HG03575 (cell line): ENCODE data around the gene BLACAT1.
"Not testable (repeated sequence)": the region's sequence is repeated elsewhere in the genome, so short reads cannot be mapped to it uniquely, and the experiment has no call there.

Experiments
- ATAC-seq: cut with Tn5 transposase; IDR thresholded peaks from one replicate; pipeline ENCODE4 v1.9.1; 2021; ENCODE audit not compliant: unreplicated experiment, insufficient number of reproducible peaks, low FRiP score; ENCODE audit errors: extremely low read depth

Gene BLACAT1

GRCh38 chr1:205429762-205430695 lies 25.8 kb downstream of the BLACAT1 start:
- ATAC-seq = no peak

GRCh38 chr1:205424901-205425600 lies 30.8 kb downstream of the BLACAT1 start:
- ATAC-seq = no peak

- no peak for ATAC-seq
Measured at GRCh38 chr1:205423814-205424399, 31.9 kb downstream of the BLACAT1 start.

- no peak for ATAC-seq
Measured at GRCh38 chr1:205422993-205423642, 32.7 kb downstream of the BLACAT1 start.

- ATAC-seq = no peak
Measured at GRCh38 chr1:205421798-205422197, 34.0 kb downstream of the BLACAT1 start, which contains the start of gene LEMD1. Gene LEMD1 (minus strand): TSS chr1:205422056. CDS start chr1:205420536, 1,520 bp downstream.

GRCh38 chr1:205420938-205421337 lies 34.9 kb downstream of the BLACAT1 start:
- no peak for ATAC-seq

GRCh38 chr1:205417870-205418635 lies 37.8 kb downstream of the BLACAT1 start:
- ATAC-seq = no peak

GRCh38 chr1:205416322-205416721 lies 39.5 kb downstream of the BLACAT1 start:
- no peak for ATAC-seq

GRCh38 chr1:205410581-205411298 lies 45.1 kb downstream of the BLACAT1 start:
- no peak for ATAC-seq

- no peak for ATAC-seq
Measured at GRCh38 chr1:205407970-205408369, 47.9 kb downstream of the BLACAT1 start.

GRCh38 chr1:205406252-205406651 lies 49.6 kb downstream of the BLACAT1 start:
- not testable (repeated sequence) for ATAC-seq
